SK-N-SH (cell line): ENCODE data around the gene C11orf68. TPM values are rescaled to one million over a fixed set of nuclear protein-coding genes. Genes with fewer than 3 reads are reported as not detected.
A peak's percentile ranks its signal among the peaks of the same experiment; 100 is the strongest.

Experiments used
- CTCF ChIA-PET: fragments of 300-600, 350-600 bp; formaldehyde crosslinking; extraction: SDS; loops from one replicate; lab custom pipeline; 2021; lab: Yijun Ruan, JAX
- POLR2A ChIA-PET: fragments of 350-600 bp; sonication (Branson Sonifier 250); formaldehyde crosslinking; extraction: SDS; loops from one replicate; lab custom pipeline; 2020; ENCODE audit warnings: antibody characterized with exemption, inconsistent platforms; lab: Yijun Ruan, JAX
- DNase-seq: peaks from one replicate; pipeline ENCODE4 v3.0.0; 2012
- H2AFZ ChIP-seq: fragments of 200-600 bp; sonication (generic); 2 replicates; pipeline ENCODE4 v1.8.1; 2016; ENCODE audit warnings: antibody characterized with exemption, mild to moderate bottlenecking, low read depth
- H3F3A ChIP-seq: fragments of 200-600 bp; sonication (generic); replicated peaks from 2 replicates; pipeline ENCODE3; 2016; ENCODE audit warnings: antibody characterized with exemption, mild to moderate bottlenecking; ENCODE audit not compliant: insufficient read depth
- H3K27ac ChIP-seq, 2 experiments: fragments of 200-500 bp in 1 of 2; fragments of 200-600 bp in 1 of 2; sonication (Bioruptor generic) in 1 of 2; sonication (generic), shearing (Covaris generic) in 1 of 2; 2 replicates each; pipeline versions ENCODE4 v1.5.1 to v1.6.1; 2014 to 2016; ENCODE audit warnings: low read depth in 2 of 2, inconsistent platforms in 1 of 2, low read length in 1 of 2, mild to moderate bottlenecking in 1 of 2, mixed read lengths in 1 of 2
- H3K27me3 ChIP-seq: fragments of 200-600 bp; sonication (generic), shearing (Covaris generic); 2 replicates; pipeline ENCODE4 v1.6.1; 2016; ENCODE audit warnings: mixed run types; ENCODE audit not compliant: insufficient read depth
- H3K36me3 ChIP-seq, 2 experiments: fragments of 200-500 bp in 1 of 2; fragments of 200-600 bp in 1 of 2; sonication (Bioruptor generic) in 1 of 2; sonication (generic) in 1 of 2; replicated peaks in 1 of 2; 2 replicates each; pipeline versions ENCODE3 to v1.5.1; 2014 to 2016; ENCODE audit warnings: low read length in 1 of 2, mild to moderate bottlenecking in 1 of 2; ENCODE audit not compliant: insufficient read depth in 2 of 2, control insufficient read depth in 1 of 2
- H3K4me1 ChIP-seq, 2 experiments: fragments of 200-500 bp in 1 of 2; fragments of 200-600 bp in 1 of 2; sonication (Bioruptor generic) in 1 of 2; sonication (generic), shearing (Covaris generic) in 1 of 2; 2 replicates each; pipeline versions ENCODE4 v1.5.1 to v1.6.1; 2014 to 2016; ENCODE audit warnings: low read depth in 1 of 2, low read length in 1 of 2, mixed run types in 1 of 2; ENCODE audit not compliant: insufficient read depth in 2 of 2, control insufficient read depth in 1 of 2
- H3K4me2 ChIP-seq: fragments of 200-600 bp; sonication (generic), shearing (Covaris generic); 2 replicates; pipeline ENCODE4 v1.6.1; 2017; ENCODE audit warnings: mixed run types
- H3K4me3 ChIP-seq, 2 experiments: fragments of 200-500 bp in 1 of 2; fragments of 200-600 bp in 1 of 2; sonication (Bioruptor generic) in 1 of 2; sonication (generic), shearing (Covaris generic) in 1 of 2; 2 replicates each; pipeline versions ENCODE4 v1.5.1 to v1.8.1; 2014 to 2016; ENCODE audit warnings: low read depth in 2 of 2, inconsistent platforms in 1 of 2, low read length in 1 of 2, mild to moderate bottlenecking in 1 of 2, mixed read lengths in 1 of 2, moderate library complexity in 1 of 2
- H3K79me2 ChIP-seq: fragments of 200-600 bp; sonication (generic); 2 replicates; pipeline ENCODE4 v1.8.1; 2017; ENCODE audit warnings: mild to moderate bottlenecking; ENCODE audit not compliant: insufficient read depth
- H3K9ac ChIP-seq: fragments of 200-600 bp; sonication (generic); 2 replicates; pipeline ENCODE4 v1.6.1; 2017; ENCODE audit warnings: mixed run types
- H3K9me2 ChIP-seq: fragments of 200-600 bp; sonication (generic); 2 replicates; pipeline ENCODE4 v1.6.1; 2017; ENCODE audit warnings: mixed run types
- H3K9me3 ChIP-seq: fragments of 200-600 bp; sonication (generic); 2 replicates; pipeline ENCODE4 v1.6.1; 2017; ENCODE audit warnings: mixed run types, mild to moderate bottlenecking, moderate library complexity
- H4K20me1 ChIP-seq: fragments of 200-600 bp; sonication (generic); 2 replicates; pipeline ENCODE4 v1.6.1; 2017; ENCODE audit warnings: mild to moderate bottlenecking, mixed run types; ENCODE audit not compliant: insufficient read depth
- EP300 ChIP-seq, 2 experiments: IDR thresholded peaks; 2 replicates each; pipeline versions ENCODE4 v1.4.0 to v1.6.1; 2012; ENCODE audit warnings: borderline replicate concordance in 1 of 2, low read depth in 1 of 2, low read length in 1 of 2
- FOSL2 ChIP-seq: IDR thresholded peaks from 2 replicates; pipeline ENCODE4 v1.4.0; 2012; ENCODE audit warnings: low read depth, mild to moderate bottlenecking, moderate library complexity, borderline replicate concordance
- FOXJ3 ChIP-seq: sonication (generic); formaldehyde crosslinking; IDR thresholded peaks from 2 replicates; pipeline ENCODE4 v1.5.1; 2020; ENCODE audit warnings: mild to moderate bottlenecking, missing genetic modification reagents
- FOXM1 ChIP-seq: IDR thresholded peaks from 2 replicates; pipeline ENCODE4 v1.4.0; 2012; ENCODE audit warnings: low read depth, mild to moderate bottlenecking
- GABPA ChIP-seq: IDR thresholded peaks from 2 replicates; pipeline ENCODE4 v1.4.0; 2012; ENCODE audit warnings: low read depth, mild to moderate bottlenecking
- NFIC ChIP-seq: IDR thresholded peaks from 2 replicates; pipeline ENCODE4 v1.4.0; 2012; ENCODE audit warnings: borderline replicate concordance
- RAD21 ChIP-seq: IDR thresholded peaks from 2 replicates; pipeline ENCODE4 v1.6.1; 2012; ENCODE audit warnings: mild to moderate bottlenecking, low read length
- RXRA ChIP-seq: IDR thresholded peaks from 2 replicates; pipeline ENCODE4 v1.4.0; 2012; ENCODE audit warnings: low read depth, mild to moderate bottlenecking, borderline replicate concordance
- SIN3A ChIP-seq: IDR thresholded peaks from 2 replicates; pipeline ENCODE4 v1.6.1; 2012; ENCODE audit warnings: low read depth, mild to moderate bottlenecking, low read length, moderate library complexity, borderline replicate concordance
- SMC3 ChIP-seq: IDR thresholded peaks from 2 replicates; pipeline ENCODE4 v1.6.1; 2012; ENCODE audit warnings: low read depth, low read length, improper control_type of control experiment
- TAF1 ChIP-seq: IDR thresholded peaks from 2 replicates; pipeline ENCODE4 v1.6.1; 2012; ENCODE audit warnings: low read depth, mild to moderate bottlenecking, low read length, moderate library complexity, borderline replicate concordance
- TCF12 ChIP-seq: IDR thresholded peaks from 2 replicates; pipeline ENCODE4 v1.4.0; 2012
- YY1 ChIP-seq: IDR thresholded peaks from 2 replicates; pipeline ENCODE4 v1.4.0; 2012; ENCODE audit warnings: low read depth, mild to moderate bottlenecking
- ZBTB33 ChIP-seq: IDR thresholded peaks from 2 replicates; pipeline ENCODE4 v1.4.0; 2012; ENCODE audit warnings: low read depth, borderline replicate concordance
- WGBS: methylation state at CpG from one replicate; pipeline ENCODE4 v1.1.6; 2017; ENCODE audit warnings: low lambda C conversion rate; 5-methylcytosine and 5-hydroxymethylcytosine counted together
- polyA plus RNA-seq, 3 experiments: library from polyadenylated mRNA; depleted of rRNA; stranded (reverse); fragments of >200 nt; gene quantifications; 2 replicates each; pipeline ENCODE4 v1.2.3, GENCODE V29; 2012
- TF ChIP-seq, protein P1 (sequence below): IDR thresholded peaks from 2 replicates; pipeline ENCODE4; 2012
- TF ChIP-seq, protein P2 (sequence below): IDR thresholded peaks from 2 replicates; pipeline ENCODE4 v1.6.1; 2012; ENCODE audit warnings: mild to moderate bottlenecking, low read depth, low read length, moderate library complexity
- TF ChIP-seq, protein P3 (sequence below): fragments of 200-600 bp; sonication (generic); IDR thresholded peaks from 2 replicates; pipeline ENCODE4 v1.6.1; 2017; ENCODE audit warnings: antibody characterized with exemption, mild to moderate bottlenecking, moderate library complexity
- TF ChIP-seq, protein P4 (sequence below): fragments of 150-350 bp; IDR thresholded peaks from 2 replicates; pipeline ENCODE4 v1.6.1; 2016; ENCODE audit warnings: mild to moderate bottlenecking, low read depth, low read length

C11orf68 gene
- polyA plus RNA-seq, 1 of the 3 experiments (the other 2 are of a cell fraction) = 65.3 TPM

DNA sequence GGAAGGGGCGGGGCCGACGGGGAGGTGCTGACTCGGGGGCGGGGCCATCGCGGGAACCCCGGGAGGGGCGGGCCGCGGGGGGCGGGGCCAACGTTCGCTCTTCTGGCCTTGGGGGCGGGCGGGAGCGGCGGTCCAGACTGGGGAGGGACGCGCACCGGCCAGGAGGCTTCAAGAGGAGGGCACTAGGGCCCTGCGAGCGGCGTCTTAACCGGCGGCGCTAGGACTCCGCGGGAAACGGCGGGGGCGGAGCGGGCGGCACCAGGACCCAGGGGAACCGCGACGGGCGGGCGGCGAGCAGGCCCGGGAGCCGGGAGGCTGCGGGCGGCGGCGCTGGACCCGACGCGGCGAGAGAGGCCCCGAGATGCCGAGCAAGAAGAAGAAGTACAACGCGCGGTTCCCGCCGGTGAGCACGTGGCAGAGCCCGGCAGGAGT lies 295 bp upstream of the C11orf68 start, which contains the start of gene DRAP1 (continued):
- TF ChIP-seq, protein P1, sequence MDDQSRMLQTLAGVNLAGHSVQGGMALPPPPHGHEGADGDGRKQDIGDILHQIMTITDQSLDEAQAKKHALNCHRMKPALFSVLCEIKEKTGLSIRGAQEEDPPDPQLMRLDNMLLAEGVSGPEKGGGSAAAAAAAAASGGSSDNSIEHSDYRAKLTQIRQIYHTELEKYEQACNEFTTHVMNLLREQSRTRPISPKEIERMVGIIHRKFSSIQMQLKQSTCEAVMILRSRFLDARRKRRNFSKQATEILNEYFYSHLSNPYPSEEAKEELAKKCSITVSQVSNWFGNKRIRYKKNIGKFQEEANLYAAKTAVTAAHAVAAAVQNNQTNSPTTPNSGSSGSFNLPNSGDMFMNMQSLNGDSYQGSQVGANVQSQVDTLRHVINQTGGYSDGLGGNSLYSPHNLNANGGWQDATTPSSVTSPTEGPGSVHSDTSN = peak; percentile 92
- TF ChIP-seq TCF12 (peak; percentile 51; the same call in 1 of the 2 replicates), SIN3A (peak; percentile 99), EP300 (IDR thresholded peaks at IDR 0.05; ENCODE audit: borderline replicate concordance in 1 of 2, low read depth in 1 of 2, low read length in 1 of 2) (peak in 1 of 2 experiments; percentile 29; a peak in 1 of 4 replicates), ZBTB33 (peak; percentile 82; the same call in 1 of the 2 replicates), TAF1 (peak; percentile 48), GABPA (peak; percentile 53)
- TF ChIP-seq, protein P2, sequence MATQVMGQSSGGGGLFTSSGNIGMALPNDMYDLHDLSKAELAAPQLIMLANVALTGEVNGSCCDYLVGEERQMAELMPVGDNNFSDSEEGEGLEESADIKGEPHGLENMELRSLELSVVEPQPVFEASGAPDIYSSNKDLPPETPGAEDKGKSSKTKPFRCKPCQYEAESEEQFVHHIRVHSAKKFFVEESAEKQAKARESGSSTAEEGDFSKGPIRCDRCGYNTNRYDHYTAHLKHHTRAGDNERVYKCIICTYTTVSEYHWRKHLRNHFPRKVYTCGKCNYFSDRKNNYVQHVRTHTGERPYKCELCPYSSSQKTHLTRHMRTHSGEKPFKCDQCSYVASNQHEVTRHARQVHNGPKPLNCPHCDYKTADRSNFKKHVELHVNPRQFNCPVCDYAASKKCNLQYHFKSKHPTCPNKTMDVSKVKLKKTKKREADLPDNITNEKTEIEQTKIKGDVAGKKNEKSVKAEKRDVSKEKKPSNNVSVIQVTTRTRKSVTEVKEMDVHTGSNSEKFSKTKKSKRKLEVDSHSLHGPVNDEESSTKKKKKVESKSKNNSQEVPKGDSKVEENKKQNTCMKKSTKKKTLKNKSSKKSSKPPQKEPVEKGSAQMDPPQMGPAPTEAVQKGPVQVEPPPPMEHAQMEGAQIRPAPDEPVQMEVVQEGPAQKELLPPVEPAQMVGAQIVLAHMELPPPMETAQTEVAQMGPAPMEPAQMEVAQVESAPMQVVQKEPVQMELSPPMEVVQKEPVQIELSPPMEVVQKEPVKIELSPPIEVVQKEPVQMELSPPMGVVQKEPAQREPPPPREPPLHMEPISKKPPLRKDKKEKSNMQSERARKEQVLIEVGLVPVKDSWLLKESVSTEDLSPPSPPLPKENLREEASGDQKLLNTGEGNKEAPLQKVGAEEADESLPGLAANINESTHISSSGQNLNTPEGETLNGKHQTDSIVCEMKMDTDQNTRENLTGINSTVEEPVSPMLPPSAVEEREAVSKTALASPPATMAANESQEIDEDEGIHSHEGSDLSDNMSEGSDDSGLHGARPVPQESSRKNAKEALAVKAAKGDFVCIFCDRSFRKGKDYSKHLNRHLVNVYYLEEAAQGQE = no peak; the same call in 1 of the 2 replicates

DNA sequence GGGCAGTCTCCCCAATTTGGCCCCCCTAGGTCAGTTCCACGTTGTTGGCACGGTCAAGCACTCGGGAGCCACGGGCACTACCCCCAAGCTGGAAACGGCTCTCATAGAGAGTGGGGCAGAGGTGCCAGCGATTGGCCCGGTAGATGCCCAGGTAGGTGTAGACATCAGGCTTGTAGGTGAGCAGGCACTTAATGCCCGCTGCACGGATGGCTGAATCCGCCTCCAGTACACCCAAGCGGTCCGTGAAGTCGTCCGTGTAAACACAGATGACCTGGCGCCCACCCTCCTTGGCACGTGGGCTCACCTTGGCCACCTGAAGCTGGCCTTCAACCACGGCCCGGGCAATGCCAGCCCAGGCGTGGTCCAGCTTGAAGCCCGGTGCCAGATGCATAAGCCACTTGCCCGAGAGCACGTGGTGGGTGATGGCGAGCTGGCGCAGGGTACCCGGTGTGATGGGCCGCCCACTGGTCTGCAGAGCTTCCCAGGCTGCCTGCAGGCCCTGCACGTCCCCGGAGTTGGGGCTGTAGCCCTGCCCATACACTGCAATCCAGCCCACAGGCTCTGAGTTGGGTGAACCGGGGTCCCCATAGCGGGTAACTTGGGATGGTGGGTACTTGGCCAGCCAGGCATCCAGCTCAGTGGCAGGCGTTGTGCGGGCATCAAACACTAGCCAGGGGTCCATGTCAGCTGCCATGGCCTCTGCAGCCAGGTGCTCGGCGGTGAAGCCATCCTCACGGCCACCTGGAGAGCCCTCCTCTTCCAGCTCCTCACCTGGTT lies 1.2 kb downstream of the C11orf68 start:
- ChIA-PET POLR2A (interaction anchor here (0.6 to 1.5 kb wide), 4 partner anchors 17 to 33 kb away, joined by 3 to 4 read pairs (median 3); partner anchors contain the start of gene FOSL1), CTCF (interaction anchor here (1.0 to 3.3 kb wide), 4 partner anchors 19 to 33 kb away, joined by 3 to 24 read pairs (median 8); partner anchors contain the start of genes CCDC85B and FIBP)
- H3K27me3 ChIP-seq = no peaks in the 10 kb centered on the region
- H3K4me3 ChIP-seq = peak overlapping the region; percentile 86 to 90
- H3K79me2 ChIP-seq = peaks cover 80% of the 10 kb centered on the region
- peaks cover 11 to 12% of the 10 kb centered on the region in 2 experiments for H3K36me3 ChIP-seq
- H3K4me1 ChIP-seq = peaks cover 32 to 53% of the 10 kb centered on the region in 2 experiments; a peak in 3 of 4 replicates
- TF ChIP-seq RAD21 = no peak
- TF ChIP-seq FOSL2 = no peak
- TF ChIP-seq FOXJ3 = no peak
- TF ChIP-seq, protein P3, sequence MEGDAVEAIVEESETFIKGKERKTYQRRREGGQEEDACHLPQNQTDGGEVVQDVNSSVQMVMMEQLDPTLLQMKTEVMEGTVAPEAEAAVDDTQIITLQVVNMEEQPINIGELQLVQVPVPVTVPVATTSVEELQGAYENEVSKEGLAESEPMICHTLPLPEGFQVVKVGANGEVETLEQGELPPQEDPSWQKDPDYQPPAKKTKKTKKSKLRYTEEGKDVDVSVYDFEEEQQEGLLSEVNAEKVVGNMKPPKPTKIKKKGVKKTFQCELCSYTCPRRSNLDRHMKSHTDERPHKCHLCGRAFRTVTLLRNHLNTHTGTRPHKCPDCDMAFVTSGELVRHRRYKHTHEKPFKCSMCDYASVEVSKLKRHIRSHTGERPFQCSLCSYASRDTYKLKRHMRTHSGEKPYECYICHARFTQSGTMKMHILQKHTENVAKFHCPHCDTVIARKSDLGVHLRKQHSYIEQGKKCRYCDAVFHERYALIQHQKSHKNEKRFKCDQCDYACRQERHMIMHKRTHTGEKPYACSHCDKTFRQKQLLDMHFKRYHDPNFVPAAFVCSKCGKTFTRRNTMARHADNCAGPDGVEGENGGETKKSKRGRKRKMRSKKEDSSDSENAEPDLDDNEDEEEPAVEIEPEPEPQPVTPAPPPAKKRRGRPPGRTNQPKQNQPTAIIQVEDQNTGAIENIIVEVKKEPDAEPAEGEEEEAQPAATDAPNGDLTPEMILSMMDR = no peak
- no peak for TF ChIP-seq TCF12
- no peak for TF ChIP-seq RXRA
- TF ChIP-seq SMC3 = no peak
- TF ChIP-seq NFIC = no peak
- TF ChIP-seq, protein P4, sequence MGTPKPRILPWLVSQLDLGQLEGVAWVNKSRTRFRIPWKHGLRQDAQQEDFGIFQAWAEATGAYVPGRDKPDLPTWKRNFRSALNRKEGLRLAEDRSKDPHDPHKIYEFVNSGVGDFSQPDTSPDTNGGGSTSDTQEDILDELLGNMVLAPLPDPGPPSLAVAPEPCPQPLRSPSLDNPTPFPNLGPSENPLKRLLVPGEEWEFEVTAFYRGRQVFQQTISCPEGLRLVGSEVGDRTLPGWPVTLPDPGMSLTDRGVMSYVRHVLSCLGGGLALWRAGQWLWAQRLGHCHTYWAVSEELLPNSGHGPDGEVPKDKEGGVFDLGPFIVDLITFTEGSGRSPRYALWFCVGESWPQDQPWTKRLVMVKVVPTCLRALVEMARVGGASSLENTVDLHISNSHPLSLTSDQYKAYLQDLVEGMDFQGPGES = no peak
- TF ChIP-seq FOXM1 = no peak
- TF ChIP-seq YY1 = no peak
- TF ChIP-seq, all 33 proteins: peak for 0
- Histone ChIP-seq H2AFZ (no peak overlapping the region), H3K4me2 (peak overlapping the region; percentile 96), H3K27ac (peak overlapping the region in 1 of 2 experiments; percentile 97), H3K9me3 (no peaks in the 10 kb centered on the region), H3F3A (peaks cover 24% of the 10 kb centered on the region), H4K20me1 (0 out of 2 replicates have a peak, but pooled peaks cover 4% of the 10 kb centered on the region), H3K9me2 (no peaks in the 10 kb centered on the region), H3K9ac (peak overlapping the region; percentile 99)
- no peak for DNase-seq
- whole genome bisulfite sequencing = 71% methylated on average over 4 of the region's 35 CpGs
